ENCODE data around the gene CHD8.

The CHD8 gene

GRCh38 chr14:21455912-21456667 lies at the start of gene CHD8:
CHD8 (minus strand) TSS chr14:21456123; CDS start chr14:21431643, 24,480 bp downstream.
- Histone ChIP-seq H3K36me3 (ENCODE audit: control insufficient read depth, insufficient read depth, low read length) (no peaks in the 10 kb centered on the region), H3K4me3 (ENCODE audit: low read length) (peak within 1 kb of the TSS; percentile 90), H3K9ac (ENCODE audit: low read length) (peak within 1 kb of the TSS; percentile 85), H3K4me1 (ENCODE audit: control insufficient read depth, insufficient read depth, low read length) (peaks cover 12% of the 10 kb centered on the region), H3K27me3 (ENCODE audit: control insufficient read depth, insufficient read depth, low read length) (no peaks in the 10 kb centered on the region), H3K9me3 (ENCODE audit: control insufficient read depth, low read length) (no peaks in the 10 kb centered on the region)

GRCh38 chr14:21505012-21505553 lies 49.2 kb upstream of the CHD8 start:
- no peak overlapping the region for H3K4me3 ChIP-seq (ENCODE audit: low read length)
- H3K9me3 ChIP-seq (ENCODE audit: control insufficient read depth, low read length) = no peaks in the 10 kb centered on the region
- H3K4me1 ChIP-seq (ENCODE audit: control insufficient read depth, insufficient read depth, low read length) = peaks cover 5% of the 10 kb centered on the region
- H3K27me3 ChIP-seq (ENCODE audit: control insufficient read depth, insufficient read depth, low read length) = no peaks in the 10 kb centered on the region
- H3K36me3 ChIP-seq (ENCODE audit: control insufficient read depth, insufficient read depth, low read length) = peaks cover 7% of the 10 kb centered on the region
- H3K9ac ChIP-seq (ENCODE audit: low read length) = no peak overlapping the region

- Histone ChIP-seq H3K27me3 (ENCODE audit: control insufficient read depth, insufficient read depth, low read length) (no peaks in the 10 kb centered on the region), H3K9ac (ENCODE audit: low read length) (no peak overlapping the region), H3K9me3 (ENCODE audit: control insufficient read depth, low read length) (no peaks in the 10 kb centered on the region), H3K4me1 (ENCODE audit: control insufficient read depth, insufficient read depth, low read length) (no peaks in the 10 kb centered on the region), H3K4me3 (ENCODE audit: low read length) (no peak overlapping the region), H3K36me3 (ENCODE audit: control insufficient read depth, insufficient read depth, low read length) (peaks cover 7% of the 10 kb centered on the region)
Observed at GRCh38 chr14:21503376-21503775, 47.5 kb upstream of the CHD8 start.

- no peaks in the 10 kb centered on the region for H3K4me1 ChIP-seq (ENCODE audit: control insufficient read depth, insufficient read depth, low read length)
- H3K4me3 ChIP-seq (ENCODE audit: low read length) = no peak overlapping the region
- no peak overlapping the region for H3K9ac ChIP-seq (ENCODE audit: low read length)
- peaks cover 7% of the 10 kb centered on the region for H3K36me3 ChIP-seq (ENCODE audit: control insufficient read depth, insufficient read depth, low read length)
- no peaks in the 10 kb centered on the region for H3K27me3 ChIP-seq (ENCODE audit: control insufficient read depth, insufficient read depth, low read length)
- H3K9me3 ChIP-seq (ENCODE audit: control insufficient read depth, low read length) = no peaks in the 10 kb centered on the region
Observed at GRCh38 chr14:21501568-21501967, 45.6 kb upstream of the CHD8 start.

GRCh38 chr14:21498540-21499526 lies 42.9 kb upstream of the CHD8 start:
- no peaks in the 10 kb centered on the region for H3K9me3 ChIP-seq (ENCODE audit: control insufficient read depth, low read length)
- no peak overlapping the region for H3K9ac ChIP-seq (ENCODE audit: low read length)
- H3K4me3 ChIP-seq (ENCODE audit: low read length) = no peak overlapping the region
- no peaks in the 10 kb centered on the region for H3K27me3 ChIP-seq (ENCODE audit: control insufficient read depth, insufficient read depth, low read length)
- peaks cover 7% of the 10 kb centered on the region for H3K36me3 ChIP-seq (ENCODE audit: control insufficient read depth, insufficient read depth, low read length)
- no peaks in the 10 kb centered on the region for H3K4me1 ChIP-seq (ENCODE audit: control insufficient read depth, insufficient read depth, low read length)

GRCh38 chr14:21496453-21496852 lies 40.5 kb upstream of the CHD8 start:
- Histone ChIP-seq H3K27me3 (ENCODE audit: control insufficient read depth, insufficient read depth, low read length) (no peaks in the 10 kb centered on the region), H3K9me3 (ENCODE audit: control insufficient read depth, low read length) (no peaks in the 10 kb centered on the region), H3K36me3 (ENCODE audit: control insufficient read depth, insufficient read depth, low read length) (no peaks in the 10 kb centered on the region), H3K4me3 (ENCODE audit: low read length) (no peak overlapping the region), H3K4me1 (ENCODE audit: control insufficient read depth, insufficient read depth, low read length) (no peaks in the 10 kb centered on the region), H3K9ac (ENCODE audit: low read length) (no peak overlapping the region)

- no peaks in the 10 kb centered on the region for H3K36me3 ChIP-seq (ENCODE audit: control insufficient read depth, insufficient read depth, low read length)
- no peaks in the 10 kb centered on the region for H3K4me1 ChIP-seq (ENCODE audit: control insufficient read depth, insufficient read depth, low read length)
- no peak overlapping the region for H3K9ac ChIP-seq (ENCODE audit: low read length)
Observed at GRCh38 chr14:21494902-21495762, 39.2 kb upstream of the CHD8 start.

GRCh38 chr14:21486640-21487087 lies 30.7 kb upstream of the CHD8 start:
- no peaks in the 10 kb centered on the region for H3K4me1 ChIP-seq (ENCODE audit: control insufficient read depth, insufficient read depth, low read length)
- H3K36me3 ChIP-seq (ENCODE audit: control insufficient read depth, insufficient read depth, low read length) = peaks cover 6% of the 10 kb centered on the region
- no peak overlapping the region for H3K4me3 ChIP-seq (ENCODE audit: low read length)
- H3K9ac ChIP-seq (ENCODE audit: low read length) = no peak overlapping the region
- no peaks in the 10 kb centered on the region for H3K27me3 ChIP-seq (ENCODE audit: control insufficient read depth, insufficient read depth, low read length)
- no peaks in the 10 kb centered on the region for H3K9me3 ChIP-seq (ENCODE audit: control insufficient read depth, low read length)

More at GRCh38 chr14:21494902-21495762, 39.2 kb upstream of the CHD8 start:
- Histone ChIP-seq H3K27me3 (ENCODE audit: control insufficient read depth, insufficient read depth, low read length) (no peaks in the 10 kb centered on the region), H3K4me3 (ENCODE audit: low read length) (no peak overlapping the region), H3K9me3 (ENCODE audit: control insufficient read depth, low read length) (no peaks in the 10 kb centered on the region)

- no peaks in the 10 kb centered on the region for H3K9me3 ChIP-seq (ENCODE audit: control insufficient read depth, low read length)
- no peaks in the 10 kb centered on the region for H3K4me1 ChIP-seq (ENCODE audit: control insufficient read depth, insufficient read depth, low read length)
- no peaks in the 10 kb centered on the region for H3K36me3 ChIP-seq (ENCODE audit: control insufficient read depth, insufficient read depth, low read length)
- H3K4me3 ChIP-seq (ENCODE audit: low read length) = peak within 1 kb of the TSS; percentile 99
- no peaks in the 10 kb centered on the region for H3K27me3 ChIP-seq (ENCODE audit: control insufficient read depth, insufficient read depth, low read length)
- H3K9ac ChIP-seq (ENCODE audit: low read length) = peak within 1 kb of the TSS; percentile 90
Observed at GRCh38 chr14:21476925-21477681, 21.2 kb upstream of the CHD8 start, which contains the start of the genes RAB2B and TOX4. RAB2B (minus strand) TSS chr14:21476959; CDS start chr14:21476872, 87 bp downstream. TOX4 (plus strand) TSS chr14:21477195; CDS start chr14:21477279, 84 bp downstream.

- Histone ChIP-seq H3K36me3 (ENCODE audit: control insufficient read depth, insufficient read depth, low read length) (no peaks in the 10 kb centered on the region), H3K9ac (ENCODE audit: low read length) (peak overlapping the region; percentile 90), H3K9me3 (ENCODE audit: control insufficient read depth, low read length) (no peaks in the 10 kb centered on the region)
Observed at GRCh38 chr14:21476523-21476924, 20.6 kb upstream of the CHD8 start.

More at GRCh38 chr14:21476523-21476924, 20.6 kb upstream of the CHD8 start:
- Histone ChIP-seq H3K4me3 (ENCODE audit: low read length) (peak overlapping the region; percentile 99), H3K4me1 (ENCODE audit: control insufficient read depth, insufficient read depth, low read length) (no peaks in the 10 kb centered on the region), H3K27me3 (ENCODE audit: control insufficient read depth, insufficient read depth, low read length) (no peaks in the 10 kb centered on the region)

Measured in mucosa of stomach (tissue), 1 donor.